Measurements from ENCODE around the gene CGREF1.

CGREF1 gene, protein sequence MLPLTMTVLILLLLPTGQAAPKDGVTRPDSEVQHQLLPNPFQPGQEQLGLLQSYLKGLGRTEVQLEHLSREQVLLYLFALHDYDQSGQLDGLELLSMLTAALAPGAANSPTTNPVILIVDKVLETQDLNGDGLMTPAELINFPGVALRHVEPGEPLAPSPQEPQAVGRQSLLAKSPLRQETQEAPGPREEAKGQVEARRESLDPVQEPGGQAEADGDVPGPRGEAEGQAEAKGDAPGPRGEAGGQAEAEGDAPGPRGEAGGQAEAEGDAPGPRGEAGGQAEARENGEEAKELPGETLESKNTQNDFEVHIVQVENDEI

GRCh38 chr2:27118525-27119329 is at the start of gene CGREF1:
Gene CGREF1 (minus strand): TSS chr2:27119128. CDS start chr2:27104366, 14,762 bp downstream.
- no peak for DNase-seq

- DNase-seq: no peak
Measured at GRCh38 chr2:27164960-27165763, 46.2 kb upstream of the CGREF1 start.

DNA sequence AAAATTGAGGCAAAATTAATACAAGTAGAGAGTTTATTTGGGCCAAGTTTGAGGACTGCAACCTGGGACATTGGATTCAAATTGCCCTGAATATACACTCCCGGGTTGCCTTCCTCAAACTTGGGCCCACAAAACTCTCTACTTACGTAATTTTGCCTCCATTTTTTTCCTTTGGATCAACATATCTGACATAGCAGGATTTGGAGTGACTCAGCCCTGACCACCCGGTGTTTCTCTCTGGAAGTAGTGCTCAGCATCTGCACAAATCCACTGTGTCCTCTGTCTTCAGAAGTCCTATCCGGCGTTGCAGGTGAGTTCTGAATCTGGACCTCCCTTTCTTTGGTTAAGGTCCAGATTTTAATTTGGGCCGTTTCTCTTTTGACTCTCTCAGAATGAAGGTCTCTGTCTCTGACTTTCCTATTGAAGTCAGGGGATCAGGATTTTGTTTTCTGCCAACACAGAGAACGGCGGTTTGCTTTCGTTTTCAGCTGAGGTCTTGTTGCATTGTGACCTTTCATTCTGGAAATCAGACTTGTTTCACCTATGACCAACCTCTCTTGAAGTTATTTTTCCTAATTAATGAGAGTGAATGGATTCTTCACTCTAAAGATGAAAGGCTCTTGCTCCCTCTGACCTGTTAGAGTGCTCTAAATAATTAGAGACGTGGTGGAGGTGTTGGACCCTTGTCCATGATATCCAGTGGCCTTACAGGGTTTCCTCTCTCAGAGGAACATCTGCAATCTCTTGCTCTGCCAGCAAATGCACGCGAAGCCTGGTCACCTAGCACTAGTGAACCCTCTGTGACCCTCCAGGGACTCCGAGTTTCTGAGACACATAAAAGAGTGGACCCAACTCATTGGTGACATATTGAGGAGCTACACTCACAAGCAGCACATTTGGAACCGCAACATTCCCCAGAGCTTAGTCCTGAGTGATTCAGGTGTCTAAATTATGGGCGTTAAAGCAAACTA is 43.5 kb upstream of the CGREF1 start:
- no peak for DNase-seq

DNA sequence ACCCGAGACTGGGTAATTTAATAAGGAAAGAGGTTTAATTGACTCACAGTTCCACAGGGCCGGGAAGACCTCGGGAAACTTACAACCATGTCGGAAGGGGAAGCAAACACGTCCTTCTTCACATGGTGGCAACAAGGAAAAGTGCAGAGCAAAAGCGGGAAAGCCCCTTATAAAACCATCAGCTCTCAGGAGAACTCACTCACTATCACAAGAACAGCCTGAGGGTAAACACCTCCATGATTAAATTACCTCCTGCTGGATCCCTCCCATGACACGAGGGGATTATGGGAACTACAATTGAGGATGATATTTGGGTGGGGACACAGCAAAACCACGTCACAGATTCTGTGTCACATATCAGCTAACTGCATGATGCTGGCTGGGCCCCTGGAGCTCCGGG is 41.3 kb upstream of the CGREF1 start:
- no peak for DNase-seq

GRCh38 chr2:27159271-27159670 is 40.3 kb upstream of the CGREF1 start:
- DNase-seq: no peak

- DNase-seq: no peak
Measured at GRCh38 chr2:27158468-27158867, 39.5 kb upstream of the CGREF1 start.

GRCh38 chr2:27155069-27155520 is 36.2 kb upstream of the CGREF1 start:
- DNase-seq: no peak

DNA sequence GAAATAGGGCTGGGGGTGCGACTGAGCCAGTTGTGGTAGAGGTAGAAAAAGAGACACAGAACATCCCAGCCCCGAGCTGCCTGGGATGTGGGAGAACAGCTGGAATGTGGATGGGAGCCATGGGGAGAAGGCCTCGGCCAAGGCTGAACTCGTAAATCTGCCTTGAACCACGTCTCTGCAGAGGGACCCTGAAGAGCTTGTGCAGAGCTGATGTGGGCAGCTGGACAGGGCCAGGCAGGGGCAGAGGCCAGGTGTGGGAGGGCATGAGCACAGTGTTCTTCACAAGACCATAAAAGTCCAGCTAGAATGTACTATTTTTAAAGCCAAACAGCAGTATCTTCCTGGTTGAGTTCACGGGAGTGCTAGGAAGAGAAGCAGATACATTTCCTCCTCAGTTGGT is 35.6 kb upstream of the CGREF1 start:
- DNase-seq: no peak

DNA sequence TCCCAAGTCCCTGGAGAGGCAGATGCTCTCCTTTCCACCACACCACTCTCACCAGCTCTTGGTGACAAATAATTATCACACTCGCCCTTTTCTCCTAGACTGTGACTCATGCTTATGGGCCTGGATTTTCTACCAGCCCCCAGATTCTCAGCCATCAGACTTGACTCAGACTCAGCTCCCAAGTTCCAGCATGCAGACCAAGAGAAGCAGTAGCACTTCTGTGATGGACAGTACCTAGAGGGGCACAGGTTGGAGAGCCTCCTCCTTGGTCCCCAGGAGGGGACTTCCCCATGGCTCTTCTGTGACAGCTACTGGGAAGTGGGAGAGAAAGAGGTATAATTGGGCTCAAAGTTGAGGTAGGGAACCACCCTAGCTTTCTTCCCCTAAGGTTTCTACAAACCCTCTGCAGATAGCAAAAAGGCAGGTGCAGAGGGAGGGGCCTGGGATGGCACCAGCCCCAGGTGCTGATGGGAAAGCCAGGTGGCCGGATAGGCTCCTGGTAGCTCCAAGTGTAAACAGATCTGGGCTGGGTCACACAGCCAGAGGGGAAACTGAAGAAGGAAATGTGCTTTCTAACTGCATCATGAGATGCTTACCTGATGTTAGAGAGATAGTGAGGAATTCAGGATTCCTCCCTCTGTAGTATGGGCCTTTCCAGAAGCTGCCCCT is 34.0 kb upstream of the CGREF1 start:
- no peak for DNase-seq

- DNase-seq: no peak
Measured at GRCh38 chr2:27152102-27152795, 33.3 kb upstream of the CGREF1 start.

DNA sequence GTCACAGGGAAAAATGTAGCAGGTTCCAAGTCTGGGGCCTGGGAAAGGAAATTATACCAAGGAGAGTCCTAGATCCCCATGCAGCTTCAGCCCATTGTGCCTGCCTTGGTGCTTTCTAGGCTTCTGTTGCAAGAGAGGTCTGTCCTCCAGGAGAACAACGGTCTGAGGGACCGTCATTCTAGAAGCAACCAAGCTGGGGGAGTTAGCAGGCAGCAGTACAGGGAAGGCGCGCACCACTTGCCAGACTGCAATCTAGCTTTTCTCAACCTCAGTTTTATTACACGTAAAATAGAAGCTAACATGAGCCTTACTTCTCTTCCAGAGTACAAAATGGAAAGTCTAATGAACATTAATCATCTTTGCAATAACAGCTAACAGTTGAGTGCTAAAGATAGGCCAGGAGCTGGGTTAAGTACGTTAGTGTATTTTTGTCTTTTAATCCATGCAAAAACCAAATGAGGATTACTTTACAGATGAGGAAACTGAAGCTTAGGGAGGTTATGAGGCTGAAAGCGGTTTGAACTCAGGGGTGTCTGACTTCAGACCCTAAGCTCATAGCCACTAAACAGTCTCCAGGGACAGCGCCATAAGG is 31.8 kb upstream of the CGREF1 start:
- DNase-seq: no peak

DNA sequence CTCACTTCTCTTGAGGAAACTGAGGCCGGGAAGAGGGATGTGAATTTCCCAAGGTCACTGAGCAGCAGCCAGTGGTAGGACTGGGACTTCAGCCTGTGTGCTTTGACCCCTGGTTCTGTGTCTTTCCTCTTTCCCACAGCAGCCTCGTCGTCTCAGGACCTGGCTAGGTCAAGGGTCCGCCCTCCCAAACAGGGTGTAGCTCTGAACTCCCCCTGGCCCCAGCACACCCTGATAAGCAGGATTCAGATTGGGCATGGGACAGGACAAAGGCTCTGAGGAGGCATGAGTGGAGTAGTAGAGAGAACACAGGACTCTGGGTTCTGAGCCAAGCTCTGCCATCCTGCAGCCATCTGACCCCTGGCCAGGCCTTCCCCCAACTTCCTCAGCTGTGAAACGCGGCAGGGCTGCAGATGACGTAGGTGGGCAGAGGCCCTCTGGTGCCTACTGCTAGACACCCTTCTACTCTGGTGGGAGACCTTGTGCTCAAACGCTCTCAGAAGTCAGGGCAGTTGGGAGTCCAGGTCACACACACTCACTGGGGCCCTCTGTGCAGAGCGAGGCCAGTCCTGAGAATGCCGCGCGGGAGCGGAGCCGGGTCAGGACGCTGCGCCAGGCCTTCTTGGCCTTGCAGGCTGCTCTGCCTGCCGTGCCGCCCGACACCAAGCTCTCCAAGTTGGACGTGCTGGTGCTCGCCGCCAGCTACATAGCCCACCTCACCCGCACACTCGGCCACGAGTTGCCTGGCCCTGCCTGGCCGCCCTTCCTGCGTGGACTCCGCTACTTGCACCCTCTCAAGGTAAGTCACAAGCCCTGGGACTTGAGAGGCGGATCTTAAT is 30.9 kb upstream of the CGREF1 start:
- DNase-seq: no peak

DNA sequence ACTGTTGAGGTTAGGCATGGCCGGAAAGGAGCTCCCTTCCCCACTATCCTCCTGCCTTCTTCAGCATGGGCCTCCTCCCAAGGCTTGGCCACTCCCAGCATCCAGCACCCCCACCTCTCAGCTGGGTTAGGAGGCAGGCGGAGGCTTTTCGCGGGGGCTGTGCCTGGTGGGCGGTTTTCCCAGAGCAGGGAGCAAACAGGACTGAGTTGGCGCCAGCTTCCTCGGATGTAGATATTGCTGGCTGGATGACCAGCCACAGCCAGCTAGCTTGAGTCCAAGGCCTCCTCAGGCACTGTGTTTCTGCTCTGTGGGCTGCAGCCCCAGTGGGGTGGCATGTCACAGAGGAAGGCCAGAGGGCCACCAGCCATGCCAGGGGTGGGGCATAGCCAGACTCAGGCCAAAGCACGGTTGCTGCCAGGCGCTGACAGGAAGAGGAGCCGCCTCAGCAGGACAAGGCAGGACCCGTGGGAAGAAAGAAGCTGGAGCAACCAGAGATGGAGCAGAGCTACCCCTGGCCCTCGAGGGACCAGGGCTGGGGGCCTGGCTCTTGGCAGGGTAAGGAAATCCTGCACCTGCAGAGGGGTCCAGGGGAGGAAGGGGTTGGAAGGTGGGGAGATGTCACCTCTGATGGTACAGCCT is 30.0 kb upstream of the CGREF1 start, which contains the start of gene TCF23:
Gene TCF23, plus strand, starts transcription at position 204 of the 639 bp plus-strand sequence. Its CDS starts 130 bp downstream, at position 334.
- DNase-seq: no peak

DNA sequence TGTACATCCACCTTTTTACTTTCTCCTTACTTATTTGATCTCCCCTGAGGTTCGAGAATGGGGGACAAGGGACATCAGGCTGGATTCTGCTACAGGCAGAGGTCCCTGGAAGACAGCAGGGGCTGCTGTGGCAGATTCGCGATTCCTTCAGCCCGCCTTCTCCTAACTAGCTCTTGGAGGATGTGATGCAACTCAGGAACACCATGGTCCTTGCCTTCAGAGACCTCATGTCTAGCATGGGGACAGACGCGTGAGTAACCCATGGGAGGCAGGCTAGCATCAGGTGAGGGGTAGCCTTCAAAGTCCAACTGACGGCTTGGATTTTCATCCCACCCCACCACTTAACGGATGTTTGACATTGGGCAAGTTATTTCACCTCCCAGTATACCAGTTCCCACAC is 29.0 kb upstream of the CGREF1 start:
- DNase-seq: no peak

- DNase-seq: no peak
Measured at GRCh38 chr2:27145682-27146081, 26.8 kb upstream of the CGREF1 start.

DNA sequence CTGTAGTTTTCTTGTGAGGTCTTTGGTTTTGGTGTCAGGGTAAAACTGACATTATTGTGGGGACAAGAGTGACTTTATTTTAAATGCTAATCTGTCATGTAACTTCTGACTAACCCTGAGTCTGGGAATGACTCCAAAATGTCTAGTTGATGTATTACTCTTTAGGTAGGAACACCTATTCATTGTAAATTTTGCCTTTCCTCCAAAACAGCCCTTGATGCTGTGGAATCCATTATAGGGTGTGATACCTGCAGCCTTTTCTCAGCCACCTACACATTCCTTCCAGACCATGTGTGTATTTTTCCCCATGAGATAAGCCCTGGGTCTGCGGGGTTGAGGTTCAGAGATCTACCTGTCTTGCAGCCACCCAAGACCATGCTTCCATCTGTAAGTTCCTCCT is 24.4 kb upstream of the CGREF1 start:
- no peak for DNase-seq

GRCh38 chr2:27139310-27139709 is 20.4 kb upstream of the CGREF1 start, which contains the start of gene PRR30:
Gene PRR30 (minus strand): TSS chr2:27139410. CDS start chr2:27138329, 1,081 bp downstream.
- DNase-seq: no peak

GRCh38 chr2:27138111-27138510 is 19.2 kb upstream of the CGREF1 start:
- no peak for DNase-seq

Measured in CD4-positive, alpha-beta T cell treated with Interleukin-1 beta for 1 hour (primary cell).